GM12872 (cell line): ENCODE data around the gene SLC24A2.

Experiments
- TF ChIP-seq, protein P1 (sequence below): IDR thresholded peaks from 3 replicates; pipeline ENCODE4 v1.5.1; 2011; ENCODE audit warnings: low read depth, mild to moderate bottlenecking, low read length, moderate library complexity; ENCODE audit not compliant: insufficient read depth

SLC24A2 gene

DNA sequence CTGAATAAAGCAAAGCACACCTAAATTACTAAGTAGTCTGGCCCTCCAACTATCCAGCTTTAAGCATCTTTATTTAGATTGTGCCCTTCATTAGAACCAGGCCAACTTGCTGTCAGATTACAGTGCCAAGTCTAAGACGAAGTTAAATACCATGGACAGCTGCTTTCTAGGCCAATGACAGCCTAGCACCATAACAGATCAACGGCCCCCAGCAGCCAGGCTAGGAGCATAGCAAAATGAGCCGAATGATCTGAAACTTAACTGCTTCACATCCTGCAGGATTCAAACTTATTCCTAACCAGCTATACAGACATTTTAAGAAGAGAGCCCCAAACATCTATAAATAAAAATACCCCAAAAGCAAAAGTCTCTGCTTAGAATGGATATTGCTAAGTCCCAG, 6.8 kb downstream of the SLC24A2 start:
- TF ChIP-seq, protein P1, sequence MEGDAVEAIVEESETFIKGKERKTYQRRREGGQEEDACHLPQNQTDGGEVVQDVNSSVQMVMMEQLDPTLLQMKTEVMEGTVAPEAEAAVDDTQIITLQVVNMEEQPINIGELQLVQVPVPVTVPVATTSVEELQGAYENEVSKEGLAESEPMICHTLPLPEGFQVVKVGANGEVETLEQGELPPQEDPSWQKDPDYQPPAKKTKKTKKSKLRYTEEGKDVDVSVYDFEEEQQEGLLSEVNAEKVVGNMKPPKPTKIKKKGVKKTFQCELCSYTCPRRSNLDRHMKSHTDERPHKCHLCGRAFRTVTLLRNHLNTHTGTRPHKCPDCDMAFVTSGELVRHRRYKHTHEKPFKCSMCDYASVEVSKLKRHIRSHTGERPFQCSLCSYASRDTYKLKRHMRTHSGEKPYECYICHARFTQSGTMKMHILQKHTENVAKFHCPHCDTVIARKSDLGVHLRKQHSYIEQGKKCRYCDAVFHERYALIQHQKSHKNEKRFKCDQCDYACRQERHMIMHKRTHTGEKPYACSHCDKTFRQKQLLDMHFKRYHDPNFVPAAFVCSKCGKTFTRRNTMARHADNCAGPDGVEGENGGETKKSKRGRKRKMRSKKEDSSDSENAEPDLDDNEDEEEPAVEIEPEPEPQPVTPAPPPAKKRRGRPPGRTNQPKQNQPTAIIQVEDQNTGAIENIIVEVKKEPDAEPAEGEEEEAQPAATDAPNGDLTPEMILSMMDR: no peak

DNA sequence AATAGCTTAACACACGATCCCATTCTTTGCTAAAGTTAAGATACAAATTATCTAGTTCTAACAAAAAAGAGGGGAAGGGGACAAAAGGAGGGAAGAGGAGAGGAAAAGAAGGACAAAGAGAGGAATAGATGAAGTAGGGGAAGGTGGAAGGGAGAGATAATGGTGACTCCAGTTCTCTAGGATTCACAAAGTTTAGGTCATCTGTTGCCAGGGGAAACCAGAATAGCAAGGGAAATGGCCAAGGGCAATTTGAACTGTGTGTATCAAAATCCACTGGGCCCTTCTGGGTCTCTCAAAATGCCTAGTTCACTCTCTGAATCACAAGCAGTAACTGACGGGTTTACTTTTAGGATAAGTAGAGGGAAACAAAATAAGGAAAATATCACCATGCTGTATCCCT, 7.6 kb downstream of the SLC24A2 start:
- TF ChIP-seq, protein P1: no peak

DNA sequence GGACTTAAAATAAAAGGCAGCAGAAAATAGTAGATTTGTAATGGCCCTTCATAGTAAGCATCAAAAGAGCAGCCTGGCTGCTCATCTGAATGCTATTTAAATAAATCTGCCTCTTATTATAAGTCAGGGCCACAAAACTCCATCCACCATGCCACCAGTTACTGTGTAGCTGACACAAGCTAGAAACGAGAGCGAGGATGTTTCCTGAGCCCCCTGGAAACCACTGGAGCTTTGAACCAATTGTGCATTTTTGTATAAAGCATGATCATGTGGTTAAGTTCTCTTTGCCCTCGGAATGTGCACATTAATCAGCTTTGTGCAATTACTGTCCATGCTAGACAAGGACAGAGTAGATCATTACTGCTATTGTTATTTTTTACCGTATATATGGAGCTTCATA, 17.4 kb downstream of the SLC24A2 start:
- TF ChIP-seq, protein P1: no peak

DNA sequence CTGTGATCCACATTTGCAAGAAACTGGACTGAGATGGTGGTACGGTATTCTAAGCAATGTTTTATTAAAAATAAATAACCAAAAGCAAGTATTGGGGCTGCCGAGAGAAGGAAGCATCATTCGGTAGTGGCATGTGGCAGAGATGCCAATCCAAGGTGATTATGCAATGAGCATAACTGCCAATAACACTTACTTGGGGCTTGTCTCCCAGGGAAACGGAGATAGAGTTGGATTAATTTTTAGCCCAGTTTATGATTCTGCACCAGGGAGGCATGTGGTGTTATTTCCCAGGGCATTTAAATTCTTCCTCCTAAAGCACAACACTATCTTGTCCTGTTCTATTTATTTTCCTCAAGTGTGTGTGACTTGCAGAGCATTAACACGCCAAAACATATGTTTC, 17.9 kb downstream of the SLC24A2 start:
- TF ChIP-seq, protein P1: no peak

DNA sequence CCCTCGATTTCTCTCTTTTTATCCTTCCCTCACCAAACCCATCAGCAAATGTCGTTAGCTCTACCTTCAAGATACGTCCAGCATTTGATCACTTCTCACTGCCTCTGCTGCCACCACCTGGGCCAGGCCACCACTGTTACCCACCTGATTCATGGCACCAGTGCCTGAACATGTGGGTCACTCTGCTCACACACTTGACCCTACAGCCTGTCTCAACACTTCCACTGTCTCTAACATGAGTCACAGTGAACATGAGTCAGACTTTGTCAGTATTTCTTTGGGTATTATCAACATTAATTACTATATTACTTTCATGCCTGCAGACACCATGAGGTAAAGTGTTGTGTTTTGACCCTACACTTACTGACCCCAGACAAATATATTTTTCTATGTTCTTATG, 19.6 kb downstream of the SLC24A2 start:
- TF ChIP-seq, protein P1: 0 out of 3 replicates have a peak, but pooled peaks have one; percentile 13

DNA sequence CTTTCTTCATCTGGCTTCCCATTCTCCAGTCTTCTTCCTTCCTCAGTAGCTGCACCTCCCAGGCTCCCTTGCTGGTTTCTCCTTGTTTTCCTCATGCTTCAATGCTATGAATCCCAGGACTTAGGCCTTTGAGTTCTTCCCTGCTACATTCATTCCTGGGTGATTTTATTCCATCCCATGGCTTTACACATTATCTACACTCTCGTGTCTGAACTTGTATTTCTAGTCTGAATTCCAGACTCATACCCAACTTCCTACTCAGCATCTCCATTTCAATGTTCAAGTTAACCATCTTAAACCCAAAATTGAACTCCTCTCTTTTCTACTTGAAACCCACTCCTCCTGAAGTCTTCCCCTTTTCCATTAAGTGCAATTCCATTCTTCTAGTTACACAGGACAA, 20.0 kb downstream of the SLC24A2 start:
- TF ChIP-seq, protein P1: no peak

DNA sequence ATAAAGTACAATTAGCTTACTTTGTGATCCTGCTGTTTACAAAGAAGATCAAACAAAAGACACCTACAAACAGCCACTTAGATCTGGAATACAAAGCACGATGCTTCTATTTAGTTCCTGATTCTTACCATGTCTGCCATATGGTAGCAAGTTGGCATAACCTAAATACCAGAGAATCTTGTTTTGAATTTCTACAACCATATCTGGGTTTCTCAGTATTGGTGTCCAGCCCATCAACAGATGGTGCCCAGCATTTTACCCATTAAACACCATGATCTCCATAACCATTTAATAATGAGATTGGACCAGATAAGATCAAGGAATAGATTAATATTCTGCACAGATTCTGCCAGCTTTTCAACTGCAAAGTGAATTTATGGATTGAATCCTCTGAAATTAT, 29.8 kb downstream of the SLC24A2 start:
- TF ChIP-seq, protein P1: no peak

DNA sequence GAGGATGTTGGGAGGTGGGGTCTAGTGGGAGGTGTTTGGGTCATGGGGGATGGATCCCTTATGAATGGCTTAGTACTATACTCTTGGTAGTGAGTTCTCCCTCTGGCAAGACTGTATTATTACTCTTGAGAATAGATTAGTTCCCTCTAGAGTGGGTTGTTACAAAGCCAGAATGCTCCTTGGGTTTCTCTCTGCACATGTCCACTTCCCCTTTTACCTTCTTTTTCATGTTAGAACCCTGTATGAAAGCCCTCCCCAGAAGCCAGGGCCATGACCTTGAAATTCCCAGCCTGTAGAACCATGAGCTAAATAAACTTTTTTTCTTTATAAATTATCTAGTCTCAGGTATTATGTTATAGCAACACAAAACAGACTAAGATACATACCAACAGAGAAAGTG, 31.1 kb downstream of the SLC24A2 start:
- TF ChIP-seq, protein P1: no peak
